HEK293T (cell line): ENCODE measurements around the gene HLA-DMB.

Experiments used
- LEF1 ChIP-seq: fragments of 450-650 bp; IDR thresholded peaks from 2 replicates; pipeline ENCODE4 v1.6.1; 2017; ENCODE audit warnings: mild to moderate bottlenecking, borderline replicate concordance
- SUZ12 ChIP-seq: fragments of 450-650 bp; IDR thresholded peaks from 2 replicates; pipeline ENCODE4 v1.6.1; 2016; ENCODE audit warnings: mild to moderate bottlenecking

DNA sequence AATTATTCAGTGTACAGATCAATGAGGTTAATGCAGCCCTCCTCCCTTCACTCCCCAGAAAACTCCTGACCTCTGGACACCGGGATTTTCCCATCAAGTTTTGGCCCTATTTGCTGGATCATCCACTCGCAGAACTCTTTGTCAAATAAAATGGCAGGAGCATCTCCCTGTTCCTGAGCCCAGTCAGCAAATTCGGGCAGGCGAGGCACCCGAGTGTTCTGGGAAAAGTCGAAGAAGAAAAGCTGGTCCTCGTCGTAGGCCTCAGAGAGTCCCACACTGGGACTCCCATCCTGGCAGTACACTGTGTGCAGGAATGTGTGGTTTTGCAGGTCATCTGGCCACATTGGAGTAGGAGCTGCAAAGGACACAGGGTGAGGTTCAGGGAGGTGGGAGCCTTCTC, 9.6 kb upstream of the HLA-DMB start:
- TF ChIP-seq SUZ12: no peak
- no peak for TF ChIP-seq LEF1
